ENCODE data around the gene ATP10D.

The ATP10D gene

DNA sequence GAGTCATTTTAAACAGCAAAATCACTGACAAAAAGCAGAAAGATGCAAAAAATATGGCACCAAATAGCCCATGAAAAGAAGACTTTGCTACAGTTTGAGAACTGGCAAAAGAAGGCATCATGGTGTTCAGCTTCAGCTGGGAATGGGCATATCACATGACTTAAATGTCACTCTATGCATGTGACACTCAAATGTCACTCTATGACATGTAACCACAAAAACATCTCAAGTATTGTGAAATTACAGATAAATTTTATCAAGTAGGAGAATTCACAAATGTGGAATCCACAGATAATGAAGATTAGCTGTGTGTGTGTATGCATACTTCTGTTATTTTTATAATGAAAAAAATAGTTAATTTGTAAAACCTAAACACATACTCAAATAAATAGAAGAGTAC, 81.9 kb downstream of the ATP10D start:
- no peak for TF ChIP-seq EZH2 (IDR thresholded peaks at IDR 0.05; ENCODE audit: borderline replicate concordance, low read length)
- no peak for TF ChIP-seq CTCF (IDR thresholded peaks at IDR 0.05; ENCODE audit: low read length)
- Histone ChIP-seq H3K9ac (ENCODE audit: low read length) (no peak overlapping the region), H3K27ac (ENCODE audit: low read depth, low read length, poor library complexity, severe bottlenecking) (no peak overlapping the region), H3K9me3 (ENCODE audit: low read length) (no peaks in the 10 kb centered on the region), H3F3A (ENCODE audit: insufficient read depth, low read length) (no peaks in the 10 kb centered on the region), H3K27me3 (ENCODE audit: insufficient read depth, low read length) (no peaks in the 10 kb centered on the region), H3K79me2 (ENCODE audit: insufficient read depth, low read length) (no peaks in the 10 kb centered on the region), H4K20me1 (ENCODE audit: insufficient read depth, low read length) (no peaks in the 10 kb centered on the region), H3K4me1 (ENCODE audit: insufficient read depth, low read length, severe bottlenecking) (peaks cover 10% of the 10 kb centered on the region), H3K9me2 (ENCODE audit: low read depth, low read length) (no peaks in the 10 kb centered on the region), H2AFZ (ENCODE audit: low read length) (no peak overlapping the region), H3K4me2 (ENCODE audit: low read length) (no peak overlapping the region), H3K36me3 (ENCODE audit: insufficient read depth, low read length) (no peaks in the 10 kb centered on the region), H3K4me3 (ENCODE audit: low read depth, low read length, poor library complexity, severe bottlenecking) (no peak overlapping the region)

GRCh38 chr4:47567511-47567910, 82.4 kb downstream of the ATP10D start:
- Histone ChIP-seq H3K9me3 (ENCODE audit: low read length) (no peaks in the 10 kb centered on the region), H4K20me1 (ENCODE audit: insufficient read depth, low read length) (no peaks in the 10 kb centered on the region), H3K36me3 (ENCODE audit: insufficient read depth, low read length) (no peaks in the 10 kb centered on the region), H3K9me2 (ENCODE audit: low read depth, low read length) (no peaks in the 10 kb centered on the region), H2AFZ (ENCODE audit: low read length) (no peak overlapping the region), H3K4me2 (ENCODE audit: low read length) (no peak overlapping the region), H3K4me1 (ENCODE audit: insufficient read depth, low read length, severe bottlenecking) (peaks cover 10% of the 10 kb centered on the region), H3K79me2 (ENCODE audit: insufficient read depth, low read length) (no peaks in the 10 kb centered on the region), H3K27ac (ENCODE audit: low read depth, low read length, poor library complexity, severe bottlenecking) (no peak overlapping the region), H3K27me3 (ENCODE audit: insufficient read depth, low read length) (no peaks in the 10 kb centered on the region), H3K4me3 (ENCODE audit: low read depth, low read length, poor library complexity, severe bottlenecking) (no peak overlapping the region), H3K9ac (ENCODE audit: low read length) (no peak overlapping the region), H3F3A (ENCODE audit: insufficient read depth, low read length) (no peaks in the 10 kb centered on the region)
- TF ChIP-seq CTCF (IDR thresholded peaks at IDR 0.05; ENCODE audit: low read length) (no peak), EZH2 (IDR thresholded peaks at IDR 0.05; ENCODE audit: borderline replicate concordance, low read length) (no peak)

GRCh38 chr4:47570816-47571215, 85.7 kb downstream of the ATP10D start:
- Histone ChIP-seq H3K36me3 (ENCODE audit: insufficient read depth, low read length) (no peaks in the 10 kb centered on the region), H3K9ac (ENCODE audit: low read length) (no peak overlapping the region), H3K9me2 (ENCODE audit: low read depth, low read length) (no peaks in the 10 kb centered on the region), H3K4me2 (ENCODE audit: low read length) (no peak overlapping the region), H3K4me1 (ENCODE audit: insufficient read depth, low read length, severe bottlenecking) (no peaks in the 10 kb centered on the region), H3K27ac (ENCODE audit: low read depth, low read length, poor library complexity, severe bottlenecking) (no peak overlapping the region), H3K9me3 (ENCODE audit: low read length) (no peaks in the 10 kb centered on the region), H4K20me1 (ENCODE audit: insufficient read depth, low read length) (no peaks in the 10 kb centered on the region), H3K79me2 (ENCODE audit: insufficient read depth, low read length) (no peaks in the 10 kb centered on the region), H3F3A (ENCODE audit: insufficient read depth, low read length) (no peaks in the 10 kb centered on the region), H2AFZ (ENCODE audit: low read length) (no peak overlapping the region), H3K4me3 (ENCODE audit: low read depth, low read length, poor library complexity, severe bottlenecking) (no peak overlapping the region), H3K27me3 (ENCODE audit: insufficient read depth, low read length) (no peaks in the 10 kb centered on the region)
- TF ChIP-seq EZH2 (IDR thresholded peaks at IDR 0.05; ENCODE audit: borderline replicate concordance, low read length) (no peak), CTCF (IDR thresholded peaks at IDR 0.05; ENCODE audit: low read length) (no peak)

Measured in OCI-LY1 (cell line).